Peyer's patch (tissue), 4 donors: ENCODE measurements around the gene RNF217.

ENCODE experiments used
- CTCF ChIP-seq, 6 experiments: fragments of 450-650 bp in 4 of 6; fragments of 200-600 bp in 2 of 6; sonication (generic) in 1 of 6; IDR thresholded peaks; one replicate each; pipeline ENCODE4 v1.5.1; 2017 to 2019; ENCODE audit warnings: antibody characterized with exemption in 6 of 6, mild to moderate bottlenecking in 3 of 6, moderate library complexity in 1 of 6
- POLR2A ChIP-seq, 2 donors: fragments of 450-650 bp; IDR thresholded peaks; one replicate each; pipeline ENCODE4 v1.5.1; 2017; ENCODE audit warnings: antibody characterized with exemption in 2 of 2, mild to moderate bottlenecking in 2 of 2, moderate library complexity in 2 of 2

- TF ChIP-seq CTCF (IDR thresholded peaks at IDR 0.05) (no peak), POLR2A (IDR thresholded peaks at IDR 0.05) (no peak)
These were observed 92.1 kb downstream of the RNF217 start for GRCh38 chr6:125054331-125054730.
